DOHH2 (cell line): Measurements from ENCODE around the gene FAM209A.
"Not testable (repeated sequence)": the region's sequence is repeated elsewhere in the genome, so short reads cannot be mapped to it uniquely, and the experiment has no call there.

Experiments
- H3F3A ChIP-seq: fragments of 200-600 bp; sonication (generic), shearing (Covaris generic); 2 replicates; pipeline ENCODE4 v1.6.0; 2016; ENCODE audit warnings: antibody characterized with exemption, mild to moderate bottlenecking; ENCODE audit not compliant: control insufficient read depth, insufficient read depth
- H3K27ac ChIP-seq: fragments of 200-600 bp; sonication (generic); 2 replicates; pipeline ENCODE4 v1.5.1; 2014; ENCODE audit warnings: low read depth, mild to moderate bottlenecking, low read length, moderate library complexity
- H3K27me3 ChIP-seq: fragments of 200-600 bp; sonication (generic); 2 replicates; pipeline ENCODE4 v1.6.1; 2014; ENCODE audit warnings: mild to moderate bottlenecking, low read length, mixed read lengths; ENCODE audit not compliant: control insufficient read depth
- H3K36me3 ChIP-seq: fragments of 200-600 bp; sonication (generic); 2 replicates; pipeline ENCODE4 v1.6.1; 2014; ENCODE audit warnings: mild to moderate bottlenecking, low read length, moderate library complexity, mixed read lengths; ENCODE audit not compliant: control insufficient read depth
- H3K4me1 ChIP-seq: fragments of 200-600 bp; sonication (generic); 2 replicates; pipeline ENCODE4 v1.6.1; 2014; ENCODE audit warnings: mild to moderate bottlenecking, low read length, mixed read lengths; ENCODE audit not compliant: control insufficient read depth
- H3K4me2 ChIP-seq: fragments of 200-600 bp; sonication (generic); 2 replicates; pipeline ENCODE4 v1.6.0; 2014; ENCODE audit warnings: mild to moderate bottlenecking, low read length, moderate library complexity
- H3K4me3 ChIP-seq: fragments of 200-600 bp; sonication (generic); 2 replicates; pipeline ENCODE4 v1.5.1; 2014; ENCODE audit warnings: mild to moderate bottlenecking, low read length, mixed read lengths
- H3K79me2 ChIP-seq: fragments of 200-600 bp; sonication (generic); 2 replicates; pipeline ENCODE4 v1.6.1; 2014; ENCODE audit warnings: mild to moderate bottlenecking, low read length, mixed read lengths; ENCODE audit not compliant: control insufficient read depth
- H3K9me2 ChIP-seq: fragments of 200-600 bp; sonication (generic); replicated peaks from 2 replicates; pipeline ENCODE4 v1.6.1; 2014; ENCODE audit warnings: mild to moderate bottlenecking, low read length, mixed read lengths; ENCODE audit not compliant: control insufficient read depth
- H3K9me3 ChIP-seq: fragments of 200-600 bp; sonication (generic); 2 replicates; pipeline ENCODE4 v1.6.1; 2014; ENCODE audit warnings: antibody characterized with exemption, low read length, mixed read lengths; ENCODE audit not compliant: control insufficient read depth, insufficient read depth
- H4K20me1 ChIP-seq: fragments of 200-600 bp; sonication (generic); 2 replicates; pipeline ENCODE4 v1.6.0; 2014; ENCODE audit warnings: low read depth, mild to moderate bottlenecking, antibody characterized with exemption, low read length, moderate library complexity; ENCODE audit not compliant: control insufficient read depth, insufficient read depth
- CTCF ChIP-seq: fragments of 200-600 bp; sonication (generic); IDR thresholded peaks from one replicate; pipeline ENCODE4 v1.5.1; 2014; ENCODE audit warnings: antibody characterized with exemption, mild to moderate bottlenecking, low read depth, low read length; ENCODE audit not compliant: poor library complexity, severe bottlenecking
- EZH2phosphoT487 ChIP-seq: fragments of 200-600 bp; sonication (generic); IDR thresholded peaks from 2 replicates; pipeline ENCODE4 v1.6.1; 2017; ENCODE audit warnings: borderline replicate concordance, mild to moderate bottlenecking, antibody characterized with exemption, low read length, moderate library complexity, mixed read lengths

The FAM209A gene

GRCh38 chr20:56522311-56522710 is 2.2 kb upstream of the FAM209A start:
- Histone ChIP-seq H3K36me3 (peaks cover 28% of the 10 kb centered on the region), H3K27me3 (no peaks in the 10 kb centered on the region), H3K79me2 (no peaks in the 10 kb centered on the region), H3K4me1 (no peaks in the 10 kb centered on the region), H3F3A (no peaks in the 10 kb centered on the region), H3K27ac (no peak overlapping the region), H3K9me3 (peaks cover 9% of the 10 kb centered on the region; the same call in 1 of the 2 replicates), H3K9me2 (no peaks in the 10 kb centered on the region), H3K4me3 (no peak overlapping the region), H3K4me2 (no peak overlapping the region), H4K20me1 (no peaks in the 10 kb centered on the region)
- TF ChIP-seq CTCF (no peak), EZH2phosphoT487 (no peak)

DNA sequence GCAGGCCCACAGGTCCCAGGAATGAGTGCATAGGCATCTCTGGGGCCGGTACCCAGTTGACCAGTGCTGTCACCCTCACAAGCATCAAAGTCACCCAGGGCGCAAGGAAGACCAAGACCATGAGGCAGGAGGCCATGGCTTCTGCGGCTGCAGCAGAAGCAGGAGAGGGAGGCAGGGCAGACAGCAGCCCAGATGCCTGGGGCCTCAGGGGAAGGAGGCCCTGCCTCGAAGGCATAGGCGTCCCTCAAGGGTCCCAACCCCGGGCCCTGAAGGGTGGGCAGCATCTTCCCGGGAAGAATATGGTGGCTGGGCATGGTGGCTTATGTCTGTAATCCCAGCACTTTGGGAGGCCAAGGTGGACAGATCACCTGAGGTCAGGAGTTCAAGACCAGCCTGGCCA is 3.0 kb downstream of the FAM209A start:
- Histone ChIP-seq H3K27ac (no peak overlapping the region), H3K4me3 (no peak overlapping the region), H3K9me3 (no peaks in the 10 kb centered on the region), H3K4me1 (no peaks in the 10 kb centered on the region), H4K20me1 (no peaks in the 10 kb centered on the region), H3K36me3 (no peaks in the 10 kb centered on the region), H3K9me2 (no peaks in the 10 kb centered on the region), H3K4me2 (no peak overlapping the region), H3K27me3 (no peaks in the 10 kb centered on the region), H3F3A (no peaks in the 10 kb centered on the region), H3K79me2 (no peaks in the 10 kb centered on the region)
- no peak for TF ChIP-seq CTCF
- TF ChIP-seq EZH2phosphoT487, result no peak

GRCh38 chr20:56532946-56533345 is 8.4 kb downstream of the FAM209A start, which contains the start of gene FAM209B:
TSS of gene FAM209B (plus strand) at chr20:56533246. CDS start at chr20:56533342, 96 bp downstream.
- not testable (repeated sequence) for H3K36me3 ChIP-seq, H3K9me3 ChIP-seq, H3K9me2 ChIP-seq, H3K4me2 ChIP-seq, H3K4me3 ChIP-seq, H3K4me1 ChIP-seq, H3F3A ChIP-seq, H3K27ac ChIP-seq, H3K27me3 ChIP-seq, H4K20me1 ChIP-seq, H3K79me2 ChIP-seq

DNA sequence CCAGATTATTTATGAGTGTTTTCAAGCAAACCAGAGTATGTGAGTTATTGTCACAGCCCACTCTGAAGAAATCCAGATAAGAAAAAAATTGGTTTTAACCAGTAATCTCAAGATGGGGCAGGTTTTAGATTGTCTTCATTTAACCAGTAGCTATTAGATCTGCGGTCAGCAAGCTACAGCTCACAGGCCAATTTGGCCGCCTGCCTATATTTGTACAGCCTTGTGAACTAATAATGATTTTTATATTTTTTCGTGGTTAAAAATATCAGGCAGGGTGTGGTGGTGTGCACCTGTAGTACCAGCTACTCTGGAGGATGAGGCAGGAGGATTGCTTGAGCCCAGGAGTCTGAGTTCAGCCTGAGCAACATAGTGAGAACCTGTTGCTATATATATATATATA is 13.5 kb downstream of the FAM209A start:
- H3K36me3 ChIP-seq, result no peaks in the 10 kb centered on the region
- TF ChIP-seq EZH2phosphoT487, result no peak
- no peak for TF ChIP-seq CTCF
- no peak overlapping the region for H3K4me2 ChIP-seq
- no peaks in the 10 kb centered on the region for H4K20me1 ChIP-seq
- H3K27me3 ChIP-seq, result no peaks in the 10 kb centered on the region
- no peak overlapping the region for H3K4me3 ChIP-seq
- no peaks in the 10 kb centered on the region for H3K9me3 ChIP-seq
- no peaks in the 10 kb centered on the region for H3K4me1 ChIP-seq
- no peaks in the 10 kb centered on the region for H3K79me2 ChIP-seq
- H3K27ac ChIP-seq, result no peak overlapping the region
- H3K9me2 ChIP-seq, result no peaks in the 10 kb centered on the region
- no peaks in the 10 kb centered on the region for H3F3A ChIP-seq
